Measurements from ENCODE around the gene HEXB.

GRCh38 chr5:74660140-74660539 is 24.9 kb upstream of the HEXB start:
- no peak for TF ChIP-seq CTCF (IDR thresholded peaks at IDR 0.05)
- TF ChIP-seq POLR2A (IDR thresholded peaks at IDR 0.05) = no peak
